HG03442 (cell line): ENCODE measurements around the gene UAP1L1.

ENCODE experiments used
- ATAC-seq: cut with Tn5 transposase; IDR thresholded peaks from one replicate; pipeline ENCODE4 v1.9.1; 2021; ENCODE audit warnings: mild to moderate bottlenecking, moderate library complexity; ENCODE audit not compliant: unreplicated experiment

UAP1L1 gene

GRCh38 chr9:137040568-137040967, 36.7 kb upstream of the UAP1L1 start:
- ATAC-seq: no peak

GRCh38 chr9:137041124-137041523, 36.2 kb upstream of the UAP1L1 start:
- no peak for ATAC-seq

GRCh38 chr9:137042751-137043727, 34.3 kb upstream of the UAP1L1 start:
- ATAC-seq: no peak

GRCh38 chr9:137044037-137044436, 33.3 kb upstream of the UAP1L1 start:
- no peak for ATAC-seq

GRCh38 chr9:137044502-137045177, 32.7 kb upstream of the UAP1L1 start:
- ATAC-seq: no peak

- ATAC-seq: no peak
Measured at GRCh38 chr9:137045294-137046087, 31.8 kb upstream of the UAP1L1 start.

GRCh38 chr9:137046088-137046787, 31.1 kb upstream of the UAP1L1 start, which contains the start of gene NPDC1:
TSS of gene NPDC1 (minus strand) at chr9:137046177. CDS start at chr9:137045989, 188 bp downstream.
- no peak for ATAC-seq

- ATAC-seq: no peak
Measured at GRCh38 chr9:137048655-137049543, 28.4 kb upstream of the UAP1L1 start.

GRCh38 chr9:137049544-137050449, 27.5 kb upstream of the UAP1L1 start:
- no peak for ATAC-seq

- no peak for ATAC-seq
Measured at GRCh38 chr9:137050570-137050969, 26.7 kb upstream of the UAP1L1 start.

GRCh38 chr9:137051145-137051724, 26.1 kb upstream of the UAP1L1 start:
- ATAC-seq: no peak

GRCh38 chr9:137052293-137052692, 25.0 kb upstream of the UAP1L1 start:
- ATAC-seq: no peak

GRCh38 chr9:137052998-137053943, 24.0 kb upstream of the UAP1L1 start:
- ATAC-seq: no peak

- ATAC-seq: no peak
Measured at GRCh38 chr9:137053944-137054931, 23.1 kb upstream of the UAP1L1 start, which contains the start of gene ENTPD2. TSS of gene ENTPD2 (minus strand) at chr9:137054061. CDS start at chr9:137053997, 64 bp downstream.

- ATAC-seq: no peak
Measured at GRCh38 chr9:137054932-137055384, 22.4 kb upstream of the UAP1L1 start.
